Right atrium auricular region (tissue), 2 donors: Measurements from ENCODE around the gene SEC31B. TPM values are rescaled to one million over a fixed set of nuclear protein-coding genes. Genes with fewer than 3 reads are reported as not detected.

Source experiments
- DNase-seq: peaks from one replicate; pipeline ENCODE4 v3.0.0-alpha.2; 2019; ENCODE audit warnings: low spot score
- H3K27ac ChIP-seq, 2 donors: fragments of 200-600 bp; sonication (generic); 1 replicate in 1 of 2; 2 replicates in 1 of 2; pipeline ENCODE4 v1.5.1; 2016 to 2019
- H3K27me3 ChIP-seq, 2 donors: fragments of 200-600 bp; sonication (generic); one replicate each; pipeline versions ENCODE4 v1.5.1 to v1.6.0; 2017 to 2019
- H3K36me3 ChIP-seq: fragments of 200-600 bp; sonication (generic); one replicate; pipeline ENCODE4 v1.5.1; 2016
- H3K4me1 ChIP-seq, 2 donors: fragments of 200-600 bp; sonication (generic); one replicate each; pipeline versions ENCODE4 v1.5.1 to v1.6.0; 2017 to 2019
- H3K4me3 ChIP-seq, 2 donors: fragments of 200-600 bp; sonication (generic); 1 replicate in 1 of 2; 2 replicates in 1 of 2; pipeline ENCODE4 v1.5.1; 2017 to 2019; ENCODE audit warnings: mild to moderate bottlenecking in 1 of 2, moderate library complexity in 1 of 2
- H3K9me3 ChIP-seq, 2 donors: fragments of 200-600 bp; sonication (generic); one replicate each; pipeline ENCODE4 v1.5.1; 2019
- total RNA-seq, 2 donors: library from RNA; depleted of rRNA; stranded (reverse); fragments of >200 nt; gene quantifications; one replicate each; pipeline ENCODE4 v1.1.0, GENCODE V29; 2016
- TF ChIP-seq, protein P1 (sequence below), 2 donors: fragments of 200-600 bp; sonication (generic); IDR thresholded peaks; one replicate each; pipeline ENCODE4 v1.5.1; 2019; ENCODE audit warnings: antibody characterized with exemption in 2 of 2

Gene SEC31B
- total RNA-seq, 2 donors from 2014 or later: 2.0 to 4.5 TPM

DNA sequence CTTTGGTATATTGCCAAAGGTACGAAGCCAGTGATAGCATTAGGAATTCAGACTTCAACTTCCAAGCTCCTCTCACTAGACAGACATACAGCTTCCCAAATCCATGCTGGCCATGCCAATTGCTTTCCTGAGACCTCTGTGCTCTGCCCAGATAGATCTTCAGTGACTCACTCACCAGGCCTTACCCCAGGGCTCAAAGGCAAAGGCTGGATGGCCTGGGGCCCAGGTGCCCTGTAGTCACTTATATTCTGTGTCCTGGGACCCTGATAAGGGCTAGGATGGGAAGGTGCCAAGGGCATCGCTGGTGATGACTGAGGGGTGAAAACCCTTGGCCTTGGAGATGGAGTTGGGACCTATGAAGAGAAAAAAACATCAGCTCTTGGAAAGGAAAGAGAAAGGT lies 29.1 kb downstream of the SEC31B start:
- no peak for DNase-seq
- no peaks in the 10 kb centered on the region for H3K27me3 ChIP-seq
- peaks cover 38% of the 10 kb centered on the region for H3K36me3 ChIP-seq
- TF ChIP-seq, protein P1, sequence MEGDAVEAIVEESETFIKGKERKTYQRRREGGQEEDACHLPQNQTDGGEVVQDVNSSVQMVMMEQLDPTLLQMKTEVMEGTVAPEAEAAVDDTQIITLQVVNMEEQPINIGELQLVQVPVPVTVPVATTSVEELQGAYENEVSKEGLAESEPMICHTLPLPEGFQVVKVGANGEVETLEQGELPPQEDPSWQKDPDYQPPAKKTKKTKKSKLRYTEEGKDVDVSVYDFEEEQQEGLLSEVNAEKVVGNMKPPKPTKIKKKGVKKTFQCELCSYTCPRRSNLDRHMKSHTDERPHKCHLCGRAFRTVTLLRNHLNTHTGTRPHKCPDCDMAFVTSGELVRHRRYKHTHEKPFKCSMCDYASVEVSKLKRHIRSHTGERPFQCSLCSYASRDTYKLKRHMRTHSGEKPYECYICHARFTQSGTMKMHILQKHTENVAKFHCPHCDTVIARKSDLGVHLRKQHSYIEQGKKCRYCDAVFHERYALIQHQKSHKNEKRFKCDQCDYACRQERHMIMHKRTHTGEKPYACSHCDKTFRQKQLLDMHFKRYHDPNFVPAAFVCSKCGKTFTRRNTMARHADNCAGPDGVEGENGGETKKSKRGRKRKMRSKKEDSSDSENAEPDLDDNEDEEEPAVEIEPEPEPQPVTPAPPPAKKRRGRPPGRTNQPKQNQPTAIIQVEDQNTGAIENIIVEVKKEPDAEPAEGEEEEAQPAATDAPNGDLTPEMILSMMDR (IDR thresholded peaks at IDR 0.05): no peak
- no peaks in the 10 kb centered on the region for H3K9me3 ChIP-seq
- no peak overlapping the region for H3K4me3 ChIP-seq
- H3K27ac ChIP-seq: no peak overlapping the region
- no peaks in the 10 kb centered on the region for H3K4me1 ChIP-seq

DNA sequence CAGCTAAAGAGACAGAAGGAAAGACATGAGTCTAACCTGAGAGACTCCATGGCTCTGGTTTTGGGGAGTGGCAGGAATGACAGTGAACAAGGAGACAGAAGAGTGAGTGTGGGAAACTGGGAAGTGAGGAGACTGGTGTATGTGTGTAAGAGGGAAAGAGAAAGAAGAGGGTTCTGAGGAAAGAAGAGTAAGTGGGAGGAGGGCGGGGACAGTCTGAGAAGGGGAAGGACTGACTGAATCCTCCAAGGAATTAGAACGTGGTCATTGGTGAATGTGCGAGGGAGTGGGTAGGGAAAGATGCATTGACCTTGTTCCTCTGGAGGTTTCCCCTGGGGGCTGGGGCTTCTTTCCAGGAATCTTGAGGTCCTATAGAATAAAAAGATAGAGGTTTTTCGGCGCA lies 30.3 kb downstream of the SEC31B start:
- H3K27ac ChIP-seq: no peak overlapping the region
- peaks cover 38% of the 10 kb centered on the region for H3K36me3 ChIP-seq
- no peaks in the 10 kb centered on the region for H3K27me3 ChIP-seq
- no peak overlapping the region for H3K4me3 ChIP-seq
- DNase-seq: no peak
- no peaks in the 10 kb centered on the region for H3K9me3 ChIP-seq
- H3K4me1 ChIP-seq: no peaks in the 10 kb centered on the region
- TF ChIP-seq, protein P1 (IDR thresholded peaks at IDR 0.05): no peak

- Histone ChIP-seq H3K4me1 (peaks cover 0 to 4% of the 10 kb centered on the region in 2 donors), H3K27ac (no peak overlapping the region), H3K4me3 (no peak overlapping the region), H3K36me3 (peaks cover 38% of the 10 kb centered on the region), H3K9me3 (no peaks in the 10 kb centered on the region), H3K27me3 (no peaks in the 10 kb centered on the region)
- TF ChIP-seq, protein P1 (IDR thresholded peaks at IDR 0.05): no peak
- DNase-seq: no peak
Observed at GRCh38 chr10:100487529-100487928, 32.1 kb downstream of the SEC31B start.

- Histone ChIP-seq H3K36me3 (peaks cover 38% of the 10 kb centered on the region), H3K4me1 (peaks cover 0 to 13% of the 10 kb centered on the region in 2 donors), H3K27ac (no peak overlapping the region), H3K4me3 (no peak overlapping the region), H3K9me3 (no peaks in the 10 kb centered on the region), H3K27me3 (no peaks in the 10 kb centered on the region)
- TF ChIP-seq, protein P1 (IDR thresholded peaks at IDR 0.05): no peak
- no peak for DNase-seq
Observed at GRCh38 chr10:100485801-100486495, 33.7 kb downstream of the SEC31B start.

DNA sequence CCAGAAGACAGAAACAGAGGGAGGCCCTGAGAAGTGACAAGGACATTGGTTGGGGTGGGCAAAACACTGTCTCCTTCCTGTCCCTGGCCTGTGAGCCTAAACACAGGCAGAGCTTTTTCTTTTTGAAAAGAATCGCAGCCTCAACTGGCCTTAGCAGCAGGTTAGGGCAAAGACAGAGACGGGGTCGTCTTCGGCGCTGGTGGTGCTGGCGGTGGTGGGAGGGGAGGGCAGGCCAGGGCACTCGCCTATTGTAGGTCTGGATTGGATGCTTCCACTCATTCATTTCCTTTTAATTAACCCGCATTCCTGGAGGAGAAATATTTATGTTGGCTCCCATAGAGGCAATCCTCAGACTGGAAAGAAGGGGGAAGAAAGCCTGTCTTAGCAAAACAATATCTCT lies 34.3 kb downstream of the SEC31B start:
- Histone ChIP-seq H3K27me3 (no peaks in the 10 kb centered on the region), H3K4me3 (no peak overlapping the region), H3K9me3 (no peaks in the 10 kb centered on the region), H3K27ac (no peak overlapping the region), H3K4me1 (peaks cover 0 to 13% of the 10 kb centered on the region in 2 donors), H3K36me3 (peaks cover 34% of the 10 kb centered on the region)
- TF ChIP-seq, protein P1 (IDR thresholded peaks at IDR 0.05): no peak
- no peak for DNase-seq
